ENCODE results near the gene IL3.
A peak's percentile ranks its signal among the peaks of the same experiment; 100 is the strongest.
"Not testable (repeated sequence)": the region's sequence is repeated elsewhere in the genome, so short reads cannot be mapped to it uniquely, and the experiment has no call there.

IL3 gene

DNA sequence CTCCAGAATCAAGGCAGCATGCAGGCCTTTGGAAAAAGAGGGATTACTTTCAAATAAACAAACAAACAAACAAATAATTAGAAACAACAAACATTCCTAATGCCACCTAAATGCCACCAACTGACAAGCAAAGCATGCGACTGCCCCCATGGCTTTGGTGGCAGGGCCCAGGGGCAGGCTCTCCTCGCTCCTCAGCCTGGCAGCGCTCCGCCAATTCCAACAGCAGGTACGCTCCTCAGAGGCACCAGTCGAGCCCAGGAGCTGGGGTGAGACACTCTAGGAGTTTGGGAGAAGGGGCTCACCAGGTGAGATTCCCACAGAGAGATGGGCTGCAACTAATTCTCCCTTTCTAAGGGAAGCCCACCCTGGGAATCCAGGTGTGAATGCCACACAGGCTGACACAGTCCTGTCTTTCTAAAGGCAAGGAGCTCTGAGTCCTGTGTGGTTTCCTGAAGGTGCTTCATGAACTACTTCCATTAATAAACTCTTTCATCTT, 41.0 kb downstream of the IL3 start:
- in situ Hi-C loops (cut with HindIII; ENCODE audit: low pct_ligation_motif_present, low pct_unique_long_range_greater_than_20kb, low sequenced_read_pairs), result no loop called here

DNA sequence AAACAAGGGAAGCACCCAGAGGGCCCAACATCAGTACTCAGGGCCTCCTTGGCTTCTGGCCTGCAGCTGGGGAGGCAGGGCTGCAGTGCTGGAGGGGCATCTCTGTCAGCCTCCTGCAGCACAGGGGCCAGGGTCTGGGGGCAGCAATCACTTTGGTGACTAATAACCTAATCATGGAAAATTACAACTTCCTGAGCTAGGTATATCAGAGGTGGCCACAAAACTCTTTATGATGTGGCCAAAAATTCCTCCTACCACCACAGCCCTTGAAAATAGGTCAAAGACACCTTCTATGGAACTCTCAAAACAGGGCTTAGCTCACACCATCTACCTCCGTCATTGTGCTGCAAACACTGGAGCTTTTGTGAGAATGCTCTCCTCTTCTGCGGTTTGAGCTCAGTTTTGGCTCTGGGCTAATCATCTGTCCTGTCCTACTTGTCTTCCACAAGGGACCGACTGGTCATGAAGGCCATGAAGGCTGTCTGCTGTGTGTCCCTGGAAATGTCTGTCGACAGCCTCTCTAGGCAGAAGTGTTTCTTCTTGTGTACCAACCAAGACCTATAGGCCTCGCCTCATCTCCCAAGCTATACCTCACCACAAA, 41.7 kb downstream of the IL3 start:
- in situ Hi-C loops (cut with HindIII; ENCODE audit: low pct_ligation_motif_present, low pct_unique_long_range_greater_than_20kb, low sequenced_read_pairs), result no loop called here
- no peak for DNase-seq

More for the DNA sequence above, 41.0 kb downstream of the IL3 start:
- DNase-seq, result no peak

DNA sequence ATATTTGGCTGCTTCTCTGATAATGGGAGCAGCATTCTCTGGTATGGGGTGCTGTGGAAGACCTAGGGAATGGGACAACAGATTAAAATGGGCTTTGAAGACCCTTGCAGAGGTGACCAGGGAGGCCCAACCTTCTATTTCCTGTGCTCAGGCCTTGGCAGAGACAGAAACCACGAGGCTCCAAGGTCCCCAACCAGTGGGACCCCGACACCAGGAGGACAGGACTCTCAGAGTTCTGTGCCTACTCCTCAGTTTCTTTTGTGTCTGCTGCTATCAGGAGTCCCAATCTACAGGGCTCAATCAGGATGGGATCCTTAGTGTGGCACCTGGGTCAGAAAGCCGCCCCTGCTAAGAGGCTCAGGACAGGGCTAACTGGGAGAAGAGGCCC, 42.5 kb downstream of the IL3 start:
- DNase-seq, result no peak
- in situ Hi-C loops (cut with HindIII; ENCODE audit: low pct_ligation_motif_present, low pct_unique_long_range_greater_than_20kb, low sequenced_read_pairs), result no loop called here

DNA sequence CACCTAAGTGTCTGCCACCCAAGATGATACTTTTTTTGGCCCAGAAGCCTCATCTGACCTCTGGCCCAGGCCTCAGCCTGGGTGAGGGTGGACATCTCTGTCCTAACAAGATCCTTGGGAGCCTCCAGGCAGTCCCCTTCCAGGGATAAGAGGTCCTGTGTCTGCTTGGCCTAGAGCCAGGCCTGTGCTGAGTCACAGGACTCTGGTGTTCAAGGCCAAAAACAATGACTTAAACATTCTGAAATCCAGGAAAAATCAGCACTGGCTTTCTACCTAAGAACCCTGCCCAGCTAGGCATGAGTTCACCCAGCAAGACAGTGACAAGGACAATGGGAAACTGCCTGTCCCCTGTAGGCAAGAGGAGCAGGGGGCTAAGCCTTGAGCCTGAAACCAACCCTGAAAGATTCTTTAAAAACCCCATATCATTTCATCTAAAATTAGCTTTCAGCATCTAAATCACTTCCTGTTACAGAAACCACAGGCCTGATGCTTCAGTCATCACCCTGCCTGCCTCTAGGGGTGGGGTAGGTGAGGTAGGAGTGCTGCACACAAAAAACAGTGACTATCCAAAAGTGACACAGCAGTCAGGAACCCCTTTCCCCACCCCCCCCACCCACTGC, 43.0 kb downstream of the IL3 start:
- in situ Hi-C loops (cut with HindIII; ENCODE audit: low pct_ligation_motif_present, low pct_unique_long_range_greater_than_20kb, low sequenced_read_pairs), result no loop called here
- DNase-seq, result peak; percentile 67

DNA sequence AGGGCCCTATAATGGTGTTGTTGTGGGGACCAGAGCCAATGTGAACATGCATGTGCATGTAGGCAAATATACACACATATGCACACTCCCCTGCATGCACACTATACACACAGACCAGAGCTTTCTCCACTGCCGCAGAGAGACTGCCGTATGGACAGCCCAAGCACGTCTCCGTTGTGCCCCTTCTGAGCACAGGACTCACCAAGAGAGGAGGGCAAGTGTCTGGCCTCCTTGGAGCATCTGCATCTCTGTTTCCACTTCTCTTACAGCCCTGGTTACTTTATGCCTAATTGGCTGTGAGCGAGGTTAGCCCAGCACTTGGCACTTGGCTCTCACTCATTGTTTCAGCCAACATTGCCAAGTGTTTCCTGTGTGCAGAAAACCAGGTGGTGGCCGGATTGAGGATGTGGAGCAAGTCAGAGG, 43.5 kb downstream of the IL3 start:
- no peak for DNase-seq
- in situ Hi-C loops (cut with HindIII; ENCODE audit: low pct_ligation_motif_present, low pct_unique_long_range_greater_than_20kb, low sequenced_read_pairs), result no loop called here

DNA sequence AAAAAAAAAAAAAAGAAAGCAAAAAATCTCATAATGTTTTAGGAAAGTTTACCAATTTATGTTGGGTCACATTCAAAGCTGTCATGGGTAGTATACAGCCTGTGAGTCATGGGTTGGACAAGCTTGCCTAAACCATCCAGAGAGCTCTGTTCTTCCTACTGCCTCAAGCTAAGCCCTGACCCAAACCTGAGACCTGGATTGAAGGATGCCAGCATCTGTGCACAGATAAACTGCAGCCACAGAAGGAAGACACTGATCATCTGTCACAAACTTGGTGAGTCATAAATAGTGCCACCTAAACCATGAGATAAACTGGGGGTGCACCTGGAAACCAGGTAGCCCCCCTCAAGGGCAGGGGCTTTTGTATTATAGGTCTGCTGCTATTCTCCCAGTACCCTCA, 44.1 kb downstream of the IL3 start:
- DNase-seq, result no peak
- in situ Hi-C loops (cut with HindIII; ENCODE audit: low pct_ligation_motif_present, low pct_unique_long_range_greater_than_20kb, low sequenced_read_pairs), result no loop called here

DNA sequence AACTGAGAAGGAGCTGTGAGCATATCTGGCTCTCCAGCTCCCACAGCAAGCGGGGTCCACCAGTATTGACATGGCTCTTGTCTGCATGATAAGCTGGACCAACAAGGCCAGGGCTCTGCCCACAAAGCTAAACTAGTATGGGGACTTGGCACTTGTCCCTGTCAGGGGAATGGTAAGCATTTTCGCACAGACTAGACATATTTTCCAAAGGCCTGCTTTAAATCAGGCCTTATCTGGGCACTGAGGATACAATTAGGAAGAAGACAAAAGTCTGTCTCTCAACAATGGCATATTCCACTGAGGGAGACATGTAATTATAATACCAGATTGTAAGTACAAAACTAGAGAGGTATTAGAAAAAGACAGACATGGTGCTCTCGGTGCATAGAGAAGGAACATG, 45.2 kb downstream of the IL3 start:
- in situ Hi-C loops (cut with HindIII; ENCODE audit: low pct_ligation_motif_present, low pct_unique_long_range_greater_than_20kb, low sequenced_read_pairs), result no loop called here
- no peak for DNase-seq

DNA sequence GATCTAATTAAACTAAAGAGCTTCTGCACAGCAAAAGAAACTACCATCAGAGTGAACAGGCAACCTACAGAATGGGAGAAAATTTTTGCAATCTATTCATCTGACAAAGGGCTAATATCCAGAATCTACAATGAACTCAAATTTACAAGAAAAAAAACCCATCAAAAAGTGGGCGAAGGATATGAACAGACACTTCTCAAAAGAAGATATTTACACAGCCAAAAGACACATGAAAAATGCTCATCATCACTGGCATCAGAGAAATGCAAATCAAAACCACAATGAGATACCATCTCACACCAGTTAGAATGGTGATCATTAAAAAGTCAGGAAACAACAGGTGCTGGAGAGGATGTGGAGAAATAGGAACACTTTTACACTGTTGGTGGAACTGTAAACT, 48.0 kb downstream of the IL3 start:
- in situ Hi-C loops (cut with HindIII; ENCODE audit: low pct_ligation_motif_present, low pct_unique_long_range_greater_than_20kb, low sequenced_read_pairs), result not testable (repeated sequence)

DNA sequence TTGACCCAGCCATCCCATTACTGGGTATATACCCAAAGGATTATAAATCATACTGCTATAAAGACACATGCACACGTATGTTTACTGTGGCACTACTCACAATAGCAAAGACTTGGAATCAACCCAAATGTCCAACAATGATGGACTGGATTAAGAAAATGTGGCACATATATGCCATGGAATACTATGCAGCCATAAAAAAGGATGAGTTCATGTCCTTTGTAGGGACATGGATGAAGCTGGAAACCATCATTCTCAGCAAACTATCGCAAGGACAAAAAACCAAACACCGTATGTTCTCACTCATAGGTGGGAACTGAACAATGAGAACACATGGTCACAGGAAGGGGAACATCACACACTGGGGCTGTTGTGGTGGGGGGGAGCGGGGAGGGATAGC, 48.5 kb downstream of the IL3 start:
- in situ Hi-C loops (cut with HindIII; ENCODE audit: low pct_ligation_motif_present, low pct_unique_long_range_greater_than_20kb, low sequenced_read_pairs), result not testable (repeated sequence)

More for the DNA sequence above, 48.0 kb downstream of the IL3 start:
- not testable (repeated sequence) for DNase-seq

DNA sequence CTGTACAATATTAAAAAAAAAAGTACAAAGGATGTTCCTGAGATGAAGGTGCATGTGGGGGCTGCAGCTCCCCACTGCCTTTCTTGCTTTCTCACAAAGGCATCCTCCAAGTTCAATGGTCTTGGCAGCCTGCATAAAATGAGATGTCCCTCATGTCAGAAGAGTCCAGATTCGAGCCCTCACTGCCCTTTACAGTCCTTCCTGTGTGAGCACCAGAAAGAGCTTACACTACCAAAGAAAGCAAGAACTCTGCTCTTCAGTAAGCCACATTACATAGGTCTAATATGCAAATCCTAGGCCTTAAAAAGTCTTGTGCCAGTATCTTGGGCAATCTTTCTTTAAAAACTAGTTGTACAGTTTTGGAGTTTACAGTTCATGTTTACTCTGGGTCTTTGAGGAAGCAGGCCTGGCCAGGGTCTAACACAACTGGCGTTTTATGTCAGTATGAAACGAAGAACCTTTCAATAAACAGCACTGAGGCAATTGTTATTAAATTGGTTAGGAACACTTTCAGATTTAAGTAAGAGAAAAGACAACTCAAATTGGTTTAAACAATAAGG, 49.1 kb downstream of the IL3 start:
- in situ Hi-C loops (cut with HindIII; ENCODE audit: low pct_ligation_motif_present, low pct_unique_long_range_greater_than_20kb, low sequenced_read_pairs), result no loop called here
- no peak for DNase-seq

More for the DNA sequence above, 48.5 kb downstream of the IL3 start:
- DNase-seq, result not testable (repeated sequence)

DNA sequence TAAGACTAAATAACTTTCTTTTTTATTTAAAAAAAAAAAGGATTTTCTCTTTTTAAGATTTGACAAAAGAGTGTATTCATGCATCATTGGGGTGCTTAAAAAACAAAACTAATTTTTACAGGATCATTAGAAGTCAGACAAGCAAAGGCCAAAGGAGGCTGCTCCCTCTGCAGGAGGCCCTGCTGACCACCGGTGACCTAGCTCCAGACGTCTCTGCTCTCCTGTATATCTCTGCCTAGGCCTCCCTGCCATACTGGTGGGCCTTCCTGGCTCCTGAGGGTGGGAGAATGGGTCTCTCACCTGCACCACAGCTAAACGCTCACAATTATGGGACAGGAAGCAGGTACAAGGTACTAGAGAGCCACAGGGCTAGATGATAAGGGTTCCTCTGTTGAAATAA, 49.7 kb downstream of the IL3 start:
- DNase-seq, result no peak
- in situ Hi-C loops (cut with HindIII; ENCODE audit: low pct_ligation_motif_present, low pct_unique_long_range_greater_than_20kb, low sequenced_read_pairs), result no loop called here

DNA sequence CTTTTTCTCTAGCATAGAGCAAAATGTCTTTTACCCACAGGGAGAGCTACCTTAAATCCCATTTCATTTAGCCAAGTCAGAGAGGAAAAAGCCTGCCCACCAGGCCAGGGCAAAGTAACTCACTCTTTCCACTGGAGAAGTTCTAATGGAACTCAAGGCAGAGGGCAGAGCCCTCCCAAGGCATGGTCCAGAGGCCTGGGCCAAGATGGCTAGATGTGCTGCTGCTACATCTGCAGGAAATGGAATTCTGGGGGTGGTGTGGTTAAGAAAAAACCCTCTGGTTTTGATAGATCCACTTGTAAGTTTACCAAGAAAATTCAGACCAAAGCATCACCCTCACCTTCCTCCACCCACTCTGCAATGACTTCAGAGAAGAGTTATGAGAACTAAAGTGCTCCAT, 50.5 kb downstream of the IL3 start:
- in situ Hi-C loops (cut with HindIII; ENCODE audit: low pct_ligation_motif_present, low pct_unique_long_range_greater_than_20kb, low sequenced_read_pairs), result no loop called here
- no peak for DNase-seq

DNA sequence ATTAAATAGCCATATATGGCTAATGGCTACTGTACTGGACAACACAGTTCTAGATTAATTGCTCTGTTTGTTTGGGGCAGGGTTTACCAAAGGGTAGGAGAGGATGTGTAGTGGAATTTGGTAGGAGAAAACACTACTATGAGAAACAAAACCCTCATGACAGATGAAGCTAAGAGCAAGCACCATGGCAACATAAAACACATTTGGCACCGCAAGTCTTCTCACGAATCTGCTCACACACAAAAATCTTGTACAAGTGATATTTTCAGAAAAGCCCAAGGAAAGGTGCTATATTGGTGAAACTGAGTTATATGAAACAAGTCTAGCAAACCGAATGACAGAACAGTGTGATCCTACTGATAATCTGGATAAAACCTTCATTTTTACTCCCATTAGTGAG, 51.7 kb downstream of the IL3 start:
- no peak for DNase-seq
- in situ Hi-C loops (cut with HindIII; ENCODE audit: low pct_ligation_motif_present, low pct_unique_long_range_greater_than_20kb, low sequenced_read_pairs), result no loop called here
